ENCODE results near the gene HDAC9.

- TF ChIP-seq CTCF (conservative IDR thresholded peaks at IDR 0.05; ENCODE audit: low read length) (no peak), EZH2phosphoT487 (IDR thresholded peaks at IDR 0.05; ENCODE audit: borderline replicate concordance) (no peak)
Observed at GRCh38 chr7:18893156-18893555, 397.6 kb downstream of the HDAC9 start.

Measured in Loucy (cell line).